RWPE1 (cell line): Measurements from ENCODE around the gene GPR39.

Source experiments
- CTCF ChIA-PET: fragments of 350-600 bp; sonication (Branson Sonifier 250); formaldehyde crosslinking; extraction: SDS; loops from one replicate; lab custom pipeline; 2021; lab: Yijun Ruan, JAX
- POLR2A ChIA-PET: fragments of 400-600 bp; formaldehyde crosslinking; extraction: SDS; loops from one replicate; lab custom pipeline; 2020; ENCODE audit warnings: antibody characterized with exemption; ENCODE audit not compliant: low non-redundant PET; lab: Yijun Ruan, JAX
- DNase-seq: peaks from one replicate; pipeline ENCODE4 v3.0.0; 2012; ENCODE audit warnings: low spot score
- H3K27ac ChIP-seq: fragments of 450-650 bp; 2 replicates; pipeline ENCODE4 v1.5.1; 2017
- CTCF ChIP-seq: fragments of 450-650 bp; conservative IDR thresholded peaks from 2 replicates; pipeline ENCODE4 v1.5.1; 2017; ENCODE audit warnings: low read depth, mild to moderate bottlenecking

GPR39 gene

GRCh38 chr2:132374961-132375360, 41.6 kb upstream of the GPR39 start:
- POLR2A ChIA-PET, result no interaction called here
- CTCF ChIA-PET, result no interaction called here
- no peak for DNase-seq
- no peak overlapping the region for H3K27ac ChIP-seq
- no peak for TF ChIP-seq CTCF

- no peak overlapping the region for H3K27ac ChIP-seq
- no peak for TF ChIP-seq CTCF
- ChIA-PET POLR2A (no interaction called here), CTCF (interaction anchor here (0.7 kb wide), 1 partner anchor 138 kb away, joined by 3 read pairs; no protein-coding TSS in a partner anchor)
- no peak for DNase-seq
These were observed 35.2 kb upstream of the GPR39 start for GRCh38 chr2:132381376-132381775.

GRCh38 chr2:132383956-132384355, 32.6 kb upstream of the GPR39 start:
- ChIA-PET CTCF (no interaction called here), POLR2A (no interaction called here)
- no peak overlapping the region for H3K27ac ChIP-seq
- no peak for TF ChIP-seq CTCF
- DNase-seq, result no peak

- no peak for DNase-seq
- no peak overlapping the region for H3K27ac ChIP-seq
- ChIA-PET POLR2A (no interaction called here), CTCF (no interaction called here)
- TF ChIP-seq CTCF, result no peak
These were observed 32.0 kb upstream of the GPR39 start for GRCh38 chr2:132384491-132385151.

- TF ChIP-seq CTCF, result no peak
- no peak for DNase-seq
- no peak overlapping the region for H3K27ac ChIP-seq
- ChIA-PET CTCF (no interaction called here), POLR2A (no interaction called here)
These were observed 29.5 kb upstream of the GPR39 start for GRCh38 chr2:132387126-132387525.

- CTCF ChIA-PET, result no interaction called here
- H3K27ac ChIP-seq, result no peak overlapping the region
- POLR2A ChIA-PET, result no interaction called here
- no peak for DNase-seq
- TF ChIP-seq CTCF, result no peak
These were observed 26.5 kb upstream of the GPR39 start for GRCh38 chr2:132390076-132390475.
